Head of caudate nucleus (tissue), 42 donors: ENCODE data around the gene PALMD.

Experiments used
- DNase-seq, 42 donors: peaks; one replicate each; pipeline versions ENCODE4 v3.0.0 to v3.0.0-alpha.2; 2020 to 2021; ENCODE audit warnings: mixed read lengths in 7 of 42
- intact Hi-C: fragments of 100-400 bp; cut with DNase I; formaldehyde crosslinking; loops from one replicate; pipeline ENCODE4 v1.15.0; 2022

PALMD gene

GRCh38 chr1:99656701-99657100 lies 10.8 kb downstream of the PALMD start:
- intact Hi-C loops, result no loop called here
- DNase-seq, result no peak

- no peak for DNase-seq
- intact Hi-C loops, result no loop called here
These were observed 11.5 kb downstream of the PALMD start for GRCh38 chr1:99657213-99658030.

GRCh38 chr1:99658031-99658290 lies 12.0 kb downstream of the PALMD start:
- DNase-seq, result no peak
- intact Hi-C loops, result no loop called here

DNA sequence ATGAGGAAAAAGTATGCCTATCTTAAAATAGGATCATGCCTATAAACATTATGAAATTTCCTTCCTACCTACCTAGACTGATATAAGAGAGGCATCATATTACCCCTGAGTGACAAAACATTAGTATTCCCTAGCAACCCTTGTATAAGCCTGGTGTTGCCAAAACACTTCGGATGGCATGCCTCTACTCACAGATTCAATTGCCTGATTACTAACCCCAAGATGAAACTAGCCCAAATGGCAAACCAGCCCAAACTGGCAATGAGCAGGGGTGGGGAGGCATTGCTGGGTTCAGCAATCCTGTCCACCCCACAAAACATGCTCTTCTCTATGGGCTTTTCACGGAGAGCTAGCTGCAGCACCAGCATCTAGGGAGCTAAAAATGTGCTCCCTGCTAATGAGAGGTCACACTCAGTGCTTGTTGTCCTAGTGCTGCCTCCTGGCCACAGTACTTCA lies 13.9 kb downstream of the PALMD start:
- DNase-seq, result no peak
- intact Hi-C loops, result no loop called here

DNA sequence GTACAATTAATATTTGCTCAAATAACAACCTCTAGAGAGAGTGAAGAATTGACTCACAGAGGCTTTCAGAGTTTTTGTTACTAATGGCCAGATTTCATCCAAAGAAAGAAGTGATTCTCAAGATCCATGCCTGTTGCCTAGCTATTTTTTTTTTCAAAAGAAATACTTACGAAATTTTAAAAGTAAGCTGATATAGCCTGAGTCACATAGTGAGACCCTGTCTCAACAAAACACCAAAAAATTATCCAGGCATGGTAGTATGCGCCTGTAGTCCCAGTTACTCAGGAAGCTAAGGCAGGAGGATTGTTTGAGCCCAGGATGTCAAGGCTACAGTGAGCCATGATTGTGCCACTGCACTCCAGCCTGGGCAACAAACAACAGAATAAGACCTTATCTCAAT lies 14.6 kb downstream of the PALMD start:
- intact Hi-C loops, result no loop called here
- no peak for DNase-seq

- no peak for DNase-seq
- intact Hi-C loops, result no loop called here
These were observed 15.9 kb downstream of the PALMD start for GRCh38 chr1:99661780-99662179.

GRCh38 chr1:99662539-99663080 lies 16.7 kb downstream of the PALMD start:
- intact Hi-C loops, result no loop called here
- DNase-seq, result peak in 6 of 42 donors; percentile 7 to 63 (median 16)

- intact Hi-C loops, result no loop called here
- DNase-seq, result no peak
These were observed 17.6 kb downstream of the PALMD start for GRCh38 chr1:99663501-99663900.

DNA sequence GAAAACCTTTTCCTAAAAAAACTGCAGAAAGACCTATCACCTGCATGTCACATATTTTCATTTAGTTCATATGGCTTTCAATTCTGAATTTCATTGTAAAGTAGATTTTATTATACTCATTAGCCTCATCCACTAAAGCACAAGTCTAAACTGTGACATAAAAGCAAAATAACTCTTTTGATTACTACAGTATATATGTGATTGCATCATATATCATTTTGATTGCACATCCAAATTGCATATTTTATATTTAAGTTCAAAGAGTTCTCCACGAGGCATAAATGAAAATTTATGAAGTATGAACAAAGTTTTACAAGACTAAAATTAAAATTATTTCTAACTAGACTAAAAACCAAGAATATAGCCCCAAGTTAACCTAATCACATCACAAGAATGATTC lies 19.3 kb downstream of the PALMD start:
- intact Hi-C loops, result no loop called here
- DNase-seq, result no peak

- no peak for DNase-seq
- intact Hi-C loops, result no loop called here
These were observed 23.5 kb downstream of the PALMD start for GRCh38 chr1:99669376-99669775.

- DNase-seq, result peak in 10 of 42 donors; percentile 11 to 62 (median 32)
- intact Hi-C loops, result no loop called here
These were observed 23.9 kb downstream of the PALMD start for GRCh38 chr1:99669821-99670220.

DNA sequence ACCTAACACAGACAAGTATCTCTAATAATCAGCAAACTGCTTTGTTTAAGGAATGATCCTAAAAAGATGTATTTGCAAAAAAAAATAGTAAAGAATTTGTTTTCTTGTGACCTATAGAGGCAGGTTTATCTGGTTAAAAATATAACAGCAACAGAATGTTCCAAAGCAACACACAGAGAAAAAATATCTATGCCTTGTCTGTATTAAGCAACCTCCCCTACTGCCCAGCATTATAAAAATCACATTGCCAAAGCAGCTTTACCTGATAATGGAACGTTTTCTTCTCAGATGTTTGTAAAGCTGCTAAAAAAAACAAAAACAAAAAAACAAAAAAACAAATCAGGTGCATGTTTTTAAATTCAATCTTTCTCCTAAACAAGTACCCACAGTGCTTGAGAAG lies 24.7 kb downstream of the PALMD start:
- intact Hi-C loops, result no loop called here
- no peak for DNase-seq

- intact Hi-C loops, result no loop called here
- no peak for DNase-seq
These were observed 26.1 kb downstream of the PALMD start for GRCh38 chr1:99672038-99672437.

DNA sequence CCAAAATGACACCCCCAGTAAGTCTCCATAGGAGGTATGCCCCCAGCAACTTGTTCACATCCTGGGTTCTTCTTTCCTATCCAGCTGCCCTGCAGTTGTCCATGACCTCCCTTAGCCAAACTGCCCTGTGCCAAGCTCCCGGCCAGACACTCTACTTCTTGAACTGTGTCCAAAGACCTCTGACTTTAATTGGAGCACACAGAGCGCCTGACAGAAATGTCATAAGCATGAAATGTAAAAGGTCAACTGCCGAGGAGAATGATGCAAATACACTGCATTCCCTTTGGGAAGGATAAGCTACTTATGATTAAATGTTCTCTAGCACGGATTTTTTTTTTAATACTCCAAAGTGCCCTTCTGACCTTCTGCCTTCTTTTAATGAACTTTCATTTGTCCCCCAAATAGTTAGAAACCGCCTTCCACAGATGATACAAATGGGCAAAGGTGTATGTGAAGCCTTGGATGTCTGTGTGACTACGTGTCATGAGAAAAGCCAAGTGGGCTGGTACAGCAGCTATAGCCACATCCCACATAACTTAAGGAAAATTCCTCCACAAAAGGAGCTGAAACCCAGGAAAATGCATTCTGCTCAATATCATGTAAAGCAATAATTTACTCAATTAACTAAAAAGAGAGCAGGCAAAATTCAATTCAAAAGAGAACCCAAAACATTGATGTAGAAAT lies 26.8 kb downstream of the PALMD start:
- intact Hi-C loops, result no loop called here
- no peak for DNase-seq

DNA sequence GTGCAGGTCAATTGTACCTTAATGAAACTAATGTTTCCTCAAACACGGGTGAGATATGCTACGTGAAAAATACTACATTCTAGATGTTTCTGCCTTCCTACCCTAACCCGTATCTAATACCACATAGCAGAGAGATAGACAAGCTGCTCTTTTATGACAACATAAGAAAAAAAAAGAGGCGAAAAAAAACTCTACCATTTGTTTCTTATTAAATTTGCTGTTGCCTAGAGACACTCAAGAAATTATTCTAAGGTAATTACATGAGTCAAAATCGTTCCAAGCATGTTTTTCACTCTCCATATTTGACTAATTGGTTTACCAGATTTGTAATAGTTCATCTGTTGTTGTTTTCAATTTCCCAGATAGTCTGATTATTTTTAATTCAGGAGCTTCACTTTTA lies 27.4 kb downstream of the PALMD start:
- no peak for DNase-seq
- intact Hi-C loops, result no loop called here

DNA sequence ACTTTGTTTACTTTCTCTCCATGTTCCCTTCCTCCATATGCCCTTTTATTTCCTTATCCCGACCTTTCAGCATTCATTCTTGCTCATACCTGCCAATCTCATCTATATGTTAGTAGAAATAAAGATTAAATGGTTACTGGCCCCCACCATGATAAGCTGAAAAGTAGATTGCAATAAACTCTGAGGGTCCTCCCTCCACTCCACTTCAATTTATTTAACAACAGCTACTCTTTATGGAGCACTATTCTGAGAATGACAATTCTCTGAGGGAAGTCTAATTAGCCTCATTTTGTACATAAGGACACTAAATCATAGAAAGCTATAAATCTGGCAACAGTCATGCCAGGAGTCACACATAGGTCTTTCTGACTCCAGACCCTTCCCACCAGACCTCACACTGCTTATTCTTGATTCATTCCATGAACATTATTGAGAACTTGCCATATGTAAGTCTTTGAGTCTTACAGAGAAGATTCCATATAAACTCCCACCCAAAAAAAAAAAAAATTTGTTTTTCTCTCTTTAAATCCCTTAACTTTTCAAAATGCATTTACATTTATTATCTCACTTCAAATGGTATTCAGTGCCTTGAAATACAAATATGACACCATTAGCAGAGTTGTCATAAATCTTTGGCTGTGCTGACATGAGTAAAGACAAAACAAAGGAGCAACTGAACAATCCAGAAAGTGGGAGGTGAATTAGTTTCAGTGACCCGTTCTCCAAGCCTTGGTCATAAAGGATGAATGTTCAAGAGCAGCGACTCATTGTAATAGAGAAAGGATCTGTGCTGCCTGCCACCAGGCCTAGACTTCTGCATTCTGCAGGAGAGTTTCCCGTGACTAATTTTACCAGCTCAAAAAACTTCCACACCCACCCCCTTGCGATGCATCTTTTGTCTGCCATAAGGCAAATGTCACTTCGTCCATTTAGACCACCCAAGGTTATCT lies 28.5 kb downstream of the PALMD start:
- DNase-seq, result no peak
- intact Hi-C loops, result no loop called here

DNA sequence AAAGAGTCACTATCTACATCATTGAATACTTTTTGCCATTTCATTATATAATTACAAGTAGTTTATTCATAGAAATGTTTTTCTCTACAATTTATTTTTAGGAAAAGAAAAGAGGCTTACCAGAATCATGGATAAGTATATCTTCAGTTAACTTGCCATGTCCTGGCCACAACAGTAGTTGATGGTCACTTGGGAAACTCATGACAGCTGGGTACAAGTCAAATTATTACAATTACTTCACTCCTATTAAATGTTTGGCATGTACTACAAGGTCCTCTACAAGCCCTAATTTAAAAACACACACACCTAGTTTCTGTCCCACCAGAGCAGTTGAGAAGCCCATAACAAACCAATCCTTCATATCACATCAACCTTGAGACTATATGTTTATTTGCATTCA lies 29.4 kb downstream of the PALMD start:
- intact Hi-C loops, result no loop called here
- DNase-seq, result no peak

DNA sequence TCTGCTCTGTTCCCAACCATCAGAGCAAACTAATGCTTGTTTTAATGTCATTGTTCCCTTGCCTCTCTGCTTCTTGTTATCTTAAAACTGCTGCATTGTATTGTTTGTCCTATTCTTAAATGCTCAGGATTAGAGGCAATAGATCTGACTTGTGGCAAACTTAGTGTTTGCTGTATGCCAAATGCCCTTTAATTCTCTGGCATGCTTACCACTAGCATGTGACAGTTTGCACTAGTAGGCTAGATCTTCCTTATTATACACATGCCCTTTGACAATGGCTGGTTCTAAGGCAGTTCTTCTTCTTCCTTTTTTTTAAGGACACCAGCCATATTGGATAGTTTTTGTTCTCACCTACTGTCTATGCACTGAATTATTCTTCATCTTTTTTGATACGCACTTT lies 30.1 kb downstream of the PALMD start:
- intact Hi-C loops, result no loop called here
- DNase-seq, result no peak

- intact Hi-C loops, result no loop called here
- no peak for DNase-seq
These were observed 31.0 kb downstream of the PALMD start for GRCh38 chr1:99676876-99677275.

DNA sequence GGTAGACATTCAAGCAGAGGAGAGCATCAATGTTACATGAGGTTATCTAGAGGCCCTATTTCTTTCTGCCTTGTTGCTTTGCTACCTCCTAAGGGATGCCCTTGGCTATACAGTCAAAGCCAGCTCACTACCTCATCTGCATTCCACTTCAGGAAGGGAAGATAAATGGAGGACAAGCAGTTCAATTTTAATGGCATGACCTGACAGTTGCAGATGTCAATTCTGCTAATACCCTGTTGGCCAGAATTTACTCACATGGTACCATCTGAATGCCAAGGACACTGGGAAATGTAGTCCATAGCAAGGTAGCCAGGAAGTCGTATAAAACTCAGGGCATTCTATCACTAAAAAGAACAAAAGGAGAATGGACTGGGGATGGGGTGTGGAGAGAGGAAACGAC lies 31.5 kb downstream of the PALMD start:
- intact Hi-C loops, result no loop called here
- DNase-seq, result no peak
